ENCODE measurements around the gene DNAJC13.

DNAJC13 gene

DNA sequence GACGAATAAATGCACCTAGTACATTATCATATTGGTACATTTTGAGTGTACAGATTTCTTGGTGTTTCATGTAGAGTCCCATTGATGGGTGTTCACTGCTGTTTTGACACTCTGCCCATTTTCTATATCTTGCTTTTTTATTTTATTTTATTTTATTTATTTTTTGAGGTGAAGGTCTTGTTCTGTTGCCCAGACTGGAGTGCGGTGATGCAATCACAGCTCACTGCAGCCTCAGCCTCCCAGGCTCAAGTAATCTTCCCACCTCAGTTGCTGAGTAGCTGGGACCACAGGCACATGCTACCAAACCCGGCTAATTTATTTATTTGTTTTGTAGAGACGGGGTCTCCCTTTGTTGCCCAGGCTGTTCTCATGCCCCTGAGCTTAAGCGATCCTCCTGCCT is 44.2 kb downstream of the DNAJC13 start:
- DNase-seq (ENCODE audit: low spot score) = no peak

DNA sequence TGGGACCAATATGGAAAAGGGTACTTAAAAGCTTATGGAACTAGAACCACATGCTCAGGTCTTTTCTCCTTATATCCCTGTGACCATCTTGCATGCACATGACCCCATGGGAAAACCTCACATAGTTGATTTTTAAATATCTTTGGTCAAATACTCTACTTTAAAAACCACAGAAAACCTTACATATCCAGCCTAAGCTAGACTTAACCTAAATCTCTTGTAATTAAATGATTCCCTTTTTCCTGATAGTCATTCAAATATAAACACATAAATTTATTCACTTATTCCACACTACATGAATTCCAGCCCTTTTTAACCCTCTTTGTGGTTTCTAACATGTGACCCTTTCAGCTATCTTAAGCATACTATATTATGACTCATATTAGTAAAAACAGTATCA is 46.8 kb downstream of the DNAJC13 start:
- no peak for DNase-seq (ENCODE audit: low spot score)

DNA sequence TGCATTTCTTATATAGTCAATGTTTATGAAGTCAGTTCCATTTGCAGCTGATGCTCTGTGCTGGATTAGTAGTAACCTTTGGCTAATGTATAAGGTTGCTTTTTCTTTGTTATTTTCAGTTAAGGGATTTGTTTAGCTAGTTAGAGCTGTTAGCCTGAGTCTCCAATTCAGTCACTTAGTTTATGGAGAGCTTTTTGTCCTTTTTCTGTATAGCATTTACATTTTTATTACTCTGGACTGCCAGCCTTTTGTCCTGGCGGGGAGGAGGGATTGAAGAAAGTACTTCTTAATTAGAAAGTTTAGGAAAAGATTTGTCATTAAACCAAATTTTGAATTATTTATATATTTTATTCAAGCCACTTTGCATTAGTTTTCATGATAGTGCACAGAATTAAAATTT is 52.0 kb downstream of the DNAJC13 start:
- no peak for DNase-seq (ENCODE audit: low spot score)

DNA sequence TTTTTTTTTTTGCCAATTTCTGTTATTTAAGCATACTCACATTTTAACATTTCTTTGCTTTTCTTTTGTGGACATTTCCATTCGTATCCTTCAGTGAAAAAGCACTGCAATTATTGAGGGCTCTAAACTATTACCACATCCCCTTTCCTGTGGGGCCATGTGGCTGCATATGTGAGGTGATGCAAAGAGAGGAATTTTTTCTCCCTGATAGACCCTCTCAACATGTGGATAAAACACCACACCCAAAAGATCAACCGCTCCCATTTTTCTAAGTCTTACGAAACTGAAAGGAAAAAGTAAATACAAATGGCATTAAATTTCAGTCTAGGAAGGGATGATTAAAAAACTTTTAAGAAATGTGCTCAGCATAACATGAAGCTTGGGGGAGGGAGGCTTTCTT is 68.8 kb downstream of the DNAJC13 start:
- DNase-seq (ENCODE audit: low spot score) = no peak

DNA sequence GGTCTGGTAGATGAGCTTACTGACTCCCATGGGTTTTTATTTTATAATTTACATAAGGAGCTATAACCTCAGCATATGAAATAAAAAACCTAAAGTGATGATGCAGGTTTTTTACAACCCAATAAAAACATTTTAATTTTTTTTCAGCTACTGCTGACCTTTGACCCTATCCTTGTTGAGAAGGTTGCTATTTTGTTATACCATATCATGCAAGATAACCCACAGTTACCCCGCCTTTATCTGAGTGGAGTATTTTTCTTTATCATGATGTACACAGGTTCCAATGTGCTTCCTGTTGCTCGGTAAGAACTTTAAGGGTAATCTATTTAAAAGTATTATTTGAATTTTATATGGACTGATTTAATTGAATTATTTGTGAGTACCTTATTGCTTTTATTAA is 70.8 kb downstream of the DNAJC13 start:
- DNase-seq (ENCODE audit: low spot score) = no peak

DNA sequence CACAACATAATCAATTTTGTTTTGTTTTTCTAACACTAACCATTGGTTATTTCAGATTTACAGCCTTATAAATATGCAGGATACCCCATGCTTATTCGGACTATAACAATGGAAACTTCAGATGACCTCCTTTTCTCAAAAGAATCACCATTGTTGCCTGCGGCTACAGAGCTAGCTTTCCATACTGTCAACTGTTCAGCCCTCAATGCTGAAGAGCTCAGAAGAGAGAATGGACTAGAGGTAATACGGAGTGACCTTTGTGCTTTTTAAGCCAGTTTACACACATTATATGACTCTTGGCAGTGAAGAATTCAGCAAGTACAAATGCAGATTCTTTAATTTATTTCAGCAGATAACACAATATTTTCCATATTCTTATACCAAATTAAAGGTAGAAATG is 81.8 kb downstream of the DNAJC13 start:
- DNase-seq (ENCODE audit: low spot score) = no peak

DNA sequence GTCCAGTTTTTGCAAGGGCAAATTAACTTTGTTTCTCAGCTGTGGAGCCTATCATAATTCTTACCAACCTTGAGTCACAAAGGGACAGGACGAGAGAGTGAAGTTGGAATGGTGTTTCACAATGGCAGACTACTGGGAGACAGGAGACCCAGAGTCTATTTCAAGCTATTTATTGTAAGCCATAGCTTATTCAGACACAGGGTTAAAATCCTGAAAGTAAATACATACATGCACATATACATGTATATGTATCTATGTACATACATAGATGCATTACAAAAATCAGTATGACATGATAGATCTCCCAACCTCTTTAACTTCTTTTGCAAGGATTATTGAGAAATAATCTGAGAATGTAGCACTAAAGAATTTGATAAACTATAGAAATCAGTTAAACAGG is 86.3 kb downstream of the DNAJC13 start:
- no peak for DNase-seq (ENCODE audit: low spot score)

DNA sequence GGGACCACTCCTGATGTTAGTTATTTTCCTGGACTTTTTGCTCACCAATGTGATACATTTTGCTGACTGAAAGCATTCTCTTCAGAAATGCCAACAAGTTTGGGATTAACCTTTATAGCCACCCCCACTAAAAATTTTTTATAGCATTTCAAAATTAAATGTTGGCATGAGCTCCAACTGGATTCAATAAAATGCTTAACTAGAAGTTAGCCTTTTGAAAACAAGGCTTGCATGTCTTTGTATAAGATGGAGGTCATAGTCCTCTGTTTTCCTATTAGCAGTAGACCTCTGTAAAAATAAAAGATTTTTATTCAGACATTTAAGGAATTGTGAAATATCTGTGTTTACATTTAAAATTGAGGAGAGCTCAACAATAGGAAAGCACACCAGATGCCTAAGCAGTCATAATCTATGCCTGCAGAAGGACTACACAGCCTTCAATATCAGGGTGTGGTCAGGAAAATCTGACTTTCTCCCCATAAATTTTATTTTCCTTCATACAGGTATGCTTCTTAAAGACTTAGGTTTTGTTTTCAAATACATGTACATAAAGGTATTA is 87.2 kb downstream of the DNAJC13 start:
- DNase-seq (ENCODE audit: low spot score) = no peak

DNA sequence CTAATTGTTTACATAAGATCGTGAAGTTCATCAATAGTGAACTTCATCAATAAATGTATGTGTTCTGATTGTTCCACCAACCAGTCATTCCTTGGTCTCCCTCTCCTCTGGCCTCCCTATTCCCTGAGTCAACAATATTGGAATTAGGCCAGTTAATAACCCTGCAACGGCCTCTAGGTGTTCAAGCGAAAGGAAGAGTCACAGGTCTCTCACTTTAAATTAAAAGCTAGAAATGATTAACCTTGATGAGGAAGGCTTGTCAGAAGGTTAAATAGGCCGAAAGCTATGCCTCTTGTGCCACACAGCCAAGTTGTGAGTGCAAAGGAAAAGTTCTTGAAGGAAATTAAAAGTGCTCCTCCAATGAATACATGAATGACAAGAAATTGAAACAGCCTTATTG is 90.4 kb downstream of the DNAJC13 start:
- no peak for DNase-seq (ENCODE audit: low spot score)

DNA sequence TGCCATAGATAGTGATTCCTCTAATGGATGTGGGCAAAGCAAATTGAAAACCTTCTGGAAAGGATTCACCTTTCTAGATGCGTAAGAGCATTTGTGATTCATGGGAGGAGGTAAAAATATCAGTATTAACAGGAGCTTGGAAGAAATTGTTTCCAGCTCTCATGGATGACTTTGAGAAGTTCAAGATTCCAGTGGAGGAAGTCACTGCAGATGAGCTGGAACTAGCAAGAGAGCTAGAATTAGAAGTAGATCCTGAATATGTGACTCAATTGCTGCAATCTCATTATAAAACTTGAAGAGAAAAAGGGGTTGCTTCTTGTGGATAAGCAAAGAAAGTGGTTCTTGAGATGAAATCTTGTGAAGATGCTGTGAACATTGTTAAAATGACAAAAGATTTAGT is 91.8 kb downstream of the DNAJC13 start:
- DNase-seq (ENCODE audit: low spot score) = no peak

DNA sequence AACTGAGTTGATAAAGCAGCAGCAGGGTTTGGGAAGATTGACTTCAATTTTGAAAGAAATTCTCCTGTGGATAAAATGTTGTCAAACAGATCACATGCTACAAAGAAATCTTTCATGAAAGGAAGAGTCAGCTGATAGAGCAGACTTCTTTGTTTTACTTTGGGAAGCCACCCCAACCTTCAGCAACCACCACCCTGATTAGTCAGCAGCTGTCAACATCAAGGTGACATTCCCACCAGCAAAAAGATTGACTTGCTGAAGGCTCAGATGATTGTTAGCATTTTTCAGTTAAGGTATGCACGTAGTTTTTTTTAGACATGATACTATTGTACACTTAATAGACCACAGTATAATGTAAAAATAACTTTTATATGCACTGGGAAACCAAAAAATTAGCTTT is 92.2 kb downstream of the DNAJC13 start:
- no peak for DNase-seq (ENCODE audit: low spot score)

DNA sequence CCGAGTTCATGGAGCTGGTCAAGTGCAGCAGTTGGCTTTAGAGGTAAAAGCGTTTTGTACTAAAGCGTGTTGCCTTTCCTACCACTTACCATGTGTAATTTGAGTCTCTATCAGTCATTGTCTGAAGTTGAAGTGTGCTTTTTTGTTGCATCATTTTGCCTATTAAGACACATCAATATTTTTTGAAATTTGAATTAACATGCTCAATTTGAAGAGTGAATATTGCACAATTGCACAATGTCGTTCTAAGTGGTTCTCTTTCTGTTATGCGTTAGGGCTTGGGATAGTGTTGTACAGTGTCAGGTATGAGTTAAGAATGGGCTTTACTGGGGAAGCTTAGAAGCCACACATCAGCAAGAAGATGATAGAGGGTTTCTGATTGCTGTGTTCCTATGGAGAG is 95.8 kb downstream of the DNAJC13 start:
- no peak for DNase-seq (ENCODE audit: low spot score)

DNA sequence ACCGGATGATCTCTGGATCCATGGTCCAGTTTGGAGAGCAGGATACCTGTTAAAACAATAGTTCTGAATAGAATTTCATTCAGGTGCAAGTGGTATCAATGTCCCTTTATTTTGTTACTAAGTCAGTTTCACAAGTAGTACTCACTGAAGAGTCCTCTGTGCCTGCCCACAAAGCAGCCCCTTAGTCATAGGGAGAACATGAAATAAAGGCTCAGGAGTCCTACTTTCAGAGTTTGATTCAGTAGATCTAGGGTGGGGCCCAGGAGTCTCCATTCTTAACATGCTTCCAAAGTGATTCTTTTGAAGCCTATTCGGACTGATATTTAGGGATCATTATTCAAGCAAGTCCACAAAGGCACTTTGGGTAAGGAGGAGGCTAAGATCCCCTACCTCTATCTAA is 100.0 kb downstream of the DNAJC13 start:
- no peak for DNase-seq (ENCODE audit: low spot score)

DNA sequence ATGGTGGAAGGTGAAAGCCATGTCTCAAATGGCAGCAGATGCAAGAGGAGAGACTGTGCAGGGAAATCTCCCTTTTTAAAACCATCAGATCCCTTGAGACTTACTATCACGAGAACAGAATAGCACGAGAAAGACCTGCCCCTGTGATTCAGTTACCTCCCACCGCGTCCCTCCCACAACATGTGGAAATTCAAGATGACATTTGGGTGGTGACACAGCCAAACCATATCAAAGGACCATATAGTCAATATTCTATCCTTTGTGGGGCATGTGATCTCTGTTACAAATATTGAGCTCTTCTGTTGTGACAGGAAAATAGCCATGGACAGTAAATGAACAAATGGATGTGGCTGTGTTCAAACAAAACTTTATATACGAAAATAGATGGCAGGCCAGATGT is 102.6 kb downstream of the DNAJC13 start:
- DNase-seq (ENCODE audit: low spot score) = no peak

DNA sequence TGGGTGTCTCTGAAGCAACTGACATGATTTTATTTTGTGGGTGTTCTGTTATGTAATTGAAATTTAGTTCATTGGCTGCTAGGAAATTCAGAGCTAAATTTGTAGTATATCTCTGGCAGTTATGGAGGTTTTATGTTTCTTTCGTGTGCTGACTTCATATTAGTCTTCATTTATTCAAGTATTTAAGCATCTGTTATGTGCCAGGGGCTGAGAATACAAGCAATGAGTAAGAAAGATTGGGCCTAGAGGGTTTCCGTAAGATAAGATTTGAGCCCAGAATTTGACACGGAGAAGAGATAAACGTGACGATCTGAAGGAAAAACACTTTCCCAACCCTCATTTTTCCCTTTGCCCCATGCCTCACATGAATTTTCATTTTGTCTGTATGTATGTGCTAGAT is 104.6 kb downstream of the DNAJC13 start:
- no peak for DNase-seq (ENCODE audit: low spot score)

DNA sequence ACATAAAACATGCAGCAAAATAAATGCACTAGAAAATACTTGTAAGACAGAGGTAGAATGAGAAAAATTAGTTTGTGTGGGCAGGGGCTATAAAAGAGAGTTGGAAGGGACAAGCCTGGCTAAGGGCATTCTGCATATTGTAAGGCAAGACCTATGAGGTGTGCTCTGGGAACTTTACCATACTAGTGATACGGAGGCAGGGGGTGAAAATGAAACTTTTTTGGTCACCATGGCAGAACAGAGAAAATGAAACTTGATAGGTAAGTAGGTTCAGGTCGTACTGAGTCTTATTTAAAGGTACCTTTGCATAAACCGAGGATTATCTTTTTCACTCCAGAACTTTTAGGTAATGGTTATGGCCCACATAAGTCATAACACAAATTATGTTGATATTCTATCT is 105.1 kb downstream of the DNAJC13 start:
- DNase-seq (ENCODE audit: low spot score) = no peak

DNA sequence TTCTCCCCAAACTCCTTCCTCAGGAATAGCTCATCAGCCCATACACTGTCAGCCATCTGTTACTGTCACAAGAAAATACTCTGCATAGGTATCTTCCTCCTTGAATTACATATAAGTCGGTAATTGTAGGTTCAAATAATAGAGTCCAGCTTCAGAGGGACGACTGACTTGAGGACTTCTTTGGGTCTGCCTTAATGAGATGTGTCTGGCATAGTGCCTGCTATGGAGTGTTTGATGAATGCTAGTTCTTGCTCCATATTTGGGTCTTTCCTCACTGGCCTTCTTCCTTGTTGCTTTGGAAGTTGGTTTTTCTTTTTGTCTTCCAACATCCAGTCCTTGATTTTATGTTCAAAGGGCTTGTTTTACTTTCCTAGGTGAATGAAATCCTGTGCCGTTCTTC is 113.3 kb downstream of the DNAJC13 start:
- no peak for DNase-seq (ENCODE audit: low spot score)

DNA sequence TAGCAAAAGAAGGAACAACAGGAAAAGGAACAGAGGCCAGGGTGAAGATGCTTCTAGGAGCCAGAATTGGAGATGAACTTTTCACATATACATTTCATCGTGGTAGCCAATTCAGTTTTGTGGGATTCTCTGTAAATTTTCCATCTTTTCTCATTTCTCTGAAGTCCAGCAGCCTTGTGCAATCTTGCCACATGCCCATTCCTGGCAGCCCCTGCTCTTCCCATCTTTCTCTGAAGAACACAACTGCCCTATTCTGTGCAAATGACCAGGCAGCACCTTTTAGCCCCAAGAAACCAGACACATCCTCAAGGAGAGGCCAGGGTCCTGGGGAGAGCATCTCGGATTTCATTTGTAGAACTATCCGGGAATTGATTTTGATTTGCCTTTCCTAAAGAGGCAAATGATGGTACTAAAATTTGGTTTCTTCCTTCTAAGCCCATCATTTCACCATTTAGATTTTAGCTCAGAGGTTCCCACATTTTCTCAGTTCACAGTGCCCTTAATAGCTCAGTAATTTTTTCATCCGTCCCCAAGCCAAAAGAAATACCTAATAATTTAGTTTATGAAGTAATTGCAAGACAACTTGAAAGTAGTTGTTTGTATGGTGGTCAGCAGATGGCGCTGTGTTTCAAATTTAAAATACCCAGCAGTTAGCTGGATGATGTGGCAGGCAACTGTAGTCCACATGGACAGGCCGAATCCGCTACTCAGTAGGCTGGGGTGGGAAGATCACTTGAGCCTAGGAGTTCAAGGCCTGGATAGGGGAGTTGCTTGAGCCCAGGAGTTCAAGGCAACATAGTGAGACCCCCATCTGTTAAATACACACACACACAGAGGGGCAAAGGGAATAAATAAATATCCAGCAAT is 118.5 kb downstream of the DNAJC13 start:
- DNase-seq (ENCODE audit: low spot score) = peak; percentile 62

DNA sequence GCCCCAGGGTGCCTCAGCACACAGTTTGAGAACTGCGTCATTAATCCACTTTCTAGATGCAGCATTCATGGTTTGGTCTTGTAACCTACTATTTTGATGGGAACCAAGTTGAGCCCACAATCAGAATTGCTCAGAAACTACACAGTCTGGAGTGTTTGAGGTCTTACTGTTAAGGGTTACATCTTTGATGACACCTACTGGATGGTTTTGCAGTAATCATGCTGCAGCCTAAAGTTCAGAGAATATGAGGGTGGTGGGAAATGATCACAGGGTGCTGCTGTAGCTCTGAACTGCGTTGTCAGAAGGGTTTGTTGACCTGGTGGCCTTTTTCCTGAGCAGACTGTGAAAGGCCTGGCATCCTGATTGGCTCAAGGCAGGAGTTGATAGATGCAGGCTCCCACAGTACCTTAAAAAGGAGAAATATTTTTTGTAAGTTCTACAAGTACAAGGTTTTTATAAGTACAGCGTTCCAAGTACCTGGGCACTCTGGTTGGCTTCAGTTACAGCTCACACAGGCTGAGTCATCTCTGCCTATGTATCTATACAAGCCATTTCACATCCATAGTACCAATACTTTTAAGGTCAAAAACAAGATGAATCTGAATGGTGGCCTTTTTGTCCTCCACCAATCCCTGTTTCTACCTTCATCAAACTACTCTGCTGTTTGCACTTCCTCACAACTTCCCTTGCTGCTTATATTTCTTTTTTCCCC is 119.3 kb downstream of the DNAJC13 start:
- no peak for DNase-seq (ENCODE audit: low spot score)

DNA sequence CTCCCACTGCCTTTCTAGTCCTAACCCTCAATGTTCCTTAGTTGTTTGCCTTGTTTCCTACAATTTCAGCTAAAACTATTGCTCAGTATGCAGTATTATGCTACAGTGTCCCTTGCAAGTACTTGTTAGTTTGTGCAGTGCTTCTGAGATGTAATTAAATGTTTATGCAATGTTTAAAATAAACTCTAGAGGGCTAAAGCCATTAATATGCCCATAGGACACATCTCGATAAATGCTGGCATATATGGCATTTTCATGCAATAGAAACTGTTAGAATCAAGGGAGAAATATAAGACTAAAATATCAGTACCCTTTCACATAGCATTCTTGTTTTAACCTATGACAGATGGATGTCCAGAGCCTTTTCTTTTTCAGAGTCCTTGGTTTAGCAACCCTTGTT is 120.0 kb downstream of the DNAJC13 start:
- DNase-seq (ENCODE audit: low spot score) = no peak

DNA sequence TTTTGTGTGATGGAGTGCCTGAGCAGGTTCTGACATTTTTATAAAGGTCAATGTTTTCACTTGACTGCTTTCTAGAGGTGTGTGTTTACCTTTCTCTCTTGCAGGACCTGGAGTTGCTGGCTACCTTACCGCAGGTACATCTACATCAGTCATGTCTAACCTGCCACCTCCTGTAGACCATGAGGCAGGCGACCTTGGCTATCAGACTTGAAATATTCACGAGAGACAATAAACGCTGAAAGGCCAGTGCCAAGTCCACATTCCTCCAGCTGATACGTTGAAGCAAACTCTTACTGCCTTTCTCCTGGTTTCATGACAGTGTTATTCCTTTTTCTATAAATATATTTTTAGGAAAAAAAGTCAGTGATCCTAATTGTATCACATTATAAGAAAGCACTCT is 120.8 kb downstream of the DNAJC13 start:
- DNase-seq (ENCODE audit: low spot score) = no peak

DNA sequence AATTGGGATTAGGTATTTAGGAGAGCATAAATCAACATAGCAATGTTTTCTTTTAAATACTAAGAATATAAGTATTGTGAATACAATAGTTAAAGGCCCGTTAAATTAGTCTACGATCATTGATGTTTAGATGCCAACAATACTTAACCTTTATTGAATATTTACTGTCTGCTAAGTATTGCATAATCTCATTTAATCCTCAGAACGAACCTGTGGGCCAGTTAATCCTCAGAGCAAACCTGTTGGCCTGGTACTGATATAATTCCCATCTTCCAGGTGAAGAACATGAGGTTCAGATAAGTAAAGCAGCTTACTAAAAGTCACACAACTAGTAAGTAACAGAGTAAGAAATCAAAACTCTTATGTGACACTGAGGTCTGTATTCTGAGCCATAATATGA is 122.4 kb downstream of the DNAJC13 start:
- no peak for DNase-seq (ENCODE audit: low spot score)

DNA sequence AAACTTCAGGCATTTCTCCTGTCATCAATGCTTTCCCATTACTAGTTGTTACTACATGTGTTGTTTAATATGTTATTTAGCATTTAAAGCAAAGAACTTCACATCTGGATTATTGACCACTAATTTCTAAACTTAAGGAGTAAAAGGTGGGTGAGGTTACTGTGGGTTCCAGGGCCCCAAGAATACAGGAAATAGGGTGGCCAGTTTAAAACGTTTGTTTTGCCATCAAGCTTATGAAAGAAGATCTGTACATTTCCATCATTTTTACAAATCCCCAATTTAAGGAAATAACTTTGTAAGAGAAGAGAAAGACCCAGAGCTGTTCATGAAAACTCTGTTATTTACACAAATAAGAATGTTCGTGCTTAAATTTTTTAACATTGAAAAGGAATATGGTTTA is 125.3 kb downstream of the DNAJC13 start:
- DNase-seq (ENCODE audit: low spot score) = no peak
